Ishikawa (cell line): ENCODE results near the gene PCP4.

ENCODE experiments used
- CEBPB ChIP-seq: IDR thresholded peaks from 2 replicates; pipeline ENCODE4 v1.6.1; 2012
- CREB1 ChIP-seq: IDR thresholded peaks from 2 replicates; pipeline ENCODE4 v1.6.1; 2012; ENCODE audit warnings: low read depth
- EGR1 ChIP-seq: IDR thresholded peaks from 2 replicates; pipeline ENCODE4 v1.6.1; 2012
- EP300 ChIP-seq: IDR thresholded peaks from 2 replicates; pipeline ENCODE4 v1.6.1; 2012; ENCODE audit warnings: borderline replicate concordance
- FOXM1 ChIP-seq: IDR thresholded peaks from 2 replicates; pipeline ENCODE4 v1.6.1; 2012; ENCODE audit warnings: low read depth, borderline replicate concordance
- MAX ChIP-seq: IDR thresholded peaks from 2 replicates; pipeline ENCODE4 v1.6.1; 2012
- NFIC ChIP-seq: IDR thresholded peaks from 2 replicates; pipeline ENCODE4 v1.6.1; 2012
- RAD21 ChIP-seq: IDR thresholded peaks from 2 replicates; pipeline ENCODE4 v1.6.1; 2012; ENCODE audit warnings: low read depth
- REST ChIP-seq: IDR thresholded peaks from 2 replicates; pipeline ENCODE4 v1.6.1; 2012; ENCODE audit warnings: low read depth, mild to moderate bottlenecking
- TAF1 ChIP-seq: IDR thresholded peaks from 2 replicates; pipeline ENCODE4 v1.6.1; 2012; ENCODE audit warnings: low read depth, mild to moderate bottlenecking
- TCF12 ChIP-seq: IDR thresholded peaks from 2 replicates; pipeline ENCODE4 v1.6.1; 2012; ENCODE audit warnings: low read depth
- TEAD4 ChIP-seq: IDR thresholded peaks from 2 replicates; pipeline ENCODE4 v1.6.1; 2012
- YY1 ChIP-seq: IDR thresholded peaks from 2 replicates; pipeline ENCODE4 v1.6.1; 2012; ENCODE audit warnings: low read depth
- ZBTB7A ChIP-seq: IDR thresholded peaks from 2 replicates; pipeline ENCODE4 v1.6.1; 2012; ENCODE audit warnings: low read depth
- TF ChIP-seq, protein P1 (sequence below): IDR thresholded peaks from 2 replicates; pipeline ENCODE4 v1.6.1; 2012

Gene PCP4

DNA sequence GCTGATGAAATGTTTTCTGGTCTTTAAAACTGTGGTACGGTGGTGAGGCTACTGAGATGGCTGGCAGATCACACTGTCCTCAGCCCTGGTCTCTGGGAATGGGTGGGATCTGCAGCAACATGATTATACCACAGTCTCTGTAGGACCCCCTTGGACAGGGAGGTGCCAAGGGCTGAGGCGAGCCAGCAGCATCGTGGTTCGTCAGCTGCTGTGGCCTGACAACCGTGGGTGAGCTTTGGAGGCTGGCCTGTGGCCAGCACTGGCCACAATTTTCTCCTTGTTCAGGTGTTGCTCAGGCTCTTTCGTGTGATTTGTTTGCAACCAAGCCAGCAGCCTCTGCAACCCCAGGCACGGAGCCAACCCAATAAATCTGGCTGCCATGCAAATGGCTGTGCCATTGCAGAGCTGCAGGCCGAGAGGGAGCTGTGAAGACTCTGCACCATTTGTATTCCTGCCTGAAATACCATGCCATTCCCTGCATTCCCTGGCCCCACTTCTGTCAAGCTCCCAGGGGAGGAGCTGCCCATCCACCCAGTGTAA is 70.9 kb downstream of the PCP4 start:
- TF ChIP-seq NFIC, result 0 out of 2 replicates have a peak, but pooled peaks have one; percentile 26
- no peak for TF ChIP-seq YY1
- no peak for TF ChIP-seq EGR1

GRCh38 chr21:39946199-39946598 is 79.0 kb downstream of the PCP4 start:
- TF ChIP-seq NFIC, result no peak
- TF ChIP-seq RAD21, result no peak
- no peak for TF ChIP-seq EP300
- TF ChIP-seq TAF1, result no peak
- TF ChIP-seq TEAD4, result no peak
- no peak for TF ChIP-seq ZBTB7A
- TF ChIP-seq CREB1, result no peak
- TF ChIP-seq CEBPB, result no peak
- TF ChIP-seq, protein P1, sequence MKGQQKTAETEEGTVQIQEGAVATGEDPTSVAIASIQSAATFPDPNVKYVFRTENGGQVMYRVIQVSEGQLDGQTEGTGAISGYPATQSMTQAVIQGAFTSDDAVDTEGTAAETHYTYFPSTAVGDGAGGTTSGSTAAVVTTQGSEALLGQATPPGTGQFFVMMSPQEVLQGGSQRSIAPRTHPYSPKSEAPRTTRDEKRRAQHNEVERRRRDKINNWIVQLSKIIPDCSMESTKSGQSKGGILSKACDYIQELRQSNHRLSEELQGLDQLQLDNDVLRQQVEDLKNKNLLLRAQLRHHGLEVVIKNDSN, result no peak
- no peak for TF ChIP-seq YY1
- no peak for TF ChIP-seq MAX
- no peak for TF ChIP-seq REST
- no peak for TF ChIP-seq FOXM1
- TF ChIP-seq TCF12, result no peak
- TF ChIP-seq EGR1, result no peak

GRCh38 chr21:39947031-39947430 is 79.8 kb downstream of the PCP4 start:
- TF ChIP-seq EP300 (no peak), FOXM1 (no peak), RAD21 (no peak), CEBPB (no peak), MAX (no peak), TCF12 (no peak), YY1 (no peak), NFIC (no peak), EGR1 (no peak), ZBTB7A (no peak)
- TF ChIP-seq, protein P1, result no peak

DNA sequence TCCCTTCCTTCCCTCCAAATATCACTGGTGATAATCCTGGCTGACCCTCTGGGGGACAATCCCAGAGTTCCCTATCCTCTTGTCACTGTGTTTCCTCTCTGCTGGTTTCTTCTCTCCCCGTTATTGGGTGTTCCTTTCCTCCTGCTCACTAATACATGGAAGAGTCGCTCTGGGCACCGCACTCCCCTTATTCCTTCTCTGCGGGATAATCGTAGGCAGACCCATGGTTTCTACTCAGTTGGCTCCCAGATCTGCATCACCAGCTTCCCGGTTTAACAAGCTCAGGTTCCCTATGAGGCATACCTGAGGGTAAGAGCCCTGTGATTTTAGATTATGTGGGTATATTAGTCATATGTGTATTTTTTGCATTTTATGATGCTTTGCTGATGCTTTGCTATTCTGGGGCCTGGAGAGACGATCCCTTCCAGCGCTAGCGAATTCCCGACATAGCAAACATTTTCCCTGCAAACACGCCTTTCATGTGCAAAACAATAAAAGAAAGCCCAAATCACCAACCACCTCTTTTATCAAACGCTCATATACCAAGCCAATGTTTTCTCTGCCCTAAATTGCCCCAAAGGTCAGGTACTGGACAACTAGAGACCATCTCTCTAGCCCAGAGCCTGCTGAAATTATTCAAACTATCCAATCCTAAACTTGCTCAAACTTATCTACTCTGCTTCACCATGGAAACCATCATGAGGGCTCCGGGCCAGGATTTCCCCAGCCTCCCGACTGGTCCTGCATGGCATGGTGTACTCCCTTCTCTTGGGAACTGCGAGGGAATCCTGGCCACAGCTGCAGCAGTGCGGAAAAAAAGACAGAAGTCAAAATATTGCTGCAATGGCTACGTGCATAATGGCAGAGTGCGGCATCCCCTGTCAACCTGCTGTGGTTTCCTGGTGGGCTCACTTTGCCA is 84.2 kb downstream of the PCP4 start:
- TF ChIP-seq TCF12 (no peak), EGR1 (no peak), YY1 (no peak)

DNA sequence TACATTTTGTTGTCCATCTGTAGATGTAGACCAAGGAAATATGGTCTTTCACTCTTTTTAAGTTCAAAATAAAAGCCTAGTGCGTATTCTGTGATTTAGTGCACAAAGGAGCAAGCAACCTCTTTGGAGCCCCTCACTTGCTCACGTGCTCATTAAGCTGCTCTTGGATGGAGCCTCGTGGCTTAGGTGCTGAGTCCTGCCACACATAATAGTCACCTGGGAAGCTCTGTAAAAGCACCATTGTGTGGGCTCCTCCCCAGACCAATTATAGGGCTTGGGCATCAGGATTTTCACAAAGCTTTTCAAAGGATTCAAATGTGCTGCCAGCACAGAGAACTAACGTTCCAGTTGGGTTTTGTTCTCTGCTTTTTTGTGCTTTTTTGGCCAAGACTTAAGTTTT is 85.0 kb downstream of the PCP4 start:
- TF ChIP-seq ZBTB7A (no peak), FOXM1 (no peak), EGR1 (no peak), MAX (no peak), NFIC (no peak), CREB1 (no peak), CEBPB (no peak), RAD21 (no peak)
- TF ChIP-seq, protein P1, result no peak

- TF ChIP-seq CREB1, result no peak
These were observed 87.3 kb downstream of the PCP4 start for GRCh38 chr21:39954570-39954969.

- TF ChIP-seq EP300 (no peak), CEBPB (no peak), YY1 (no peak), EGR1 (no peak), RAD21 (no peak), MAX (no peak), TEAD4 (no peak), TCF12 (no peak)
- TF ChIP-seq, protein P1, result no peak
These were observed 88.1 kb downstream of the PCP4 start for GRCh38 chr21:39955326-39955725.
